Ovary (tissue), 9 donors: ENCODE measurements around the gene AFG3L2. TPM values are rescaled to one million over a fixed set of nuclear protein-coding genes. Genes with fewer than 3 reads are reported as not detected.

Experiments used
- DNase-seq, 5 donors: peaks; one replicate each; pipeline ENCODE4 v3.0.0-alpha.2; 2019 to 2020
- H3K27ac ChIP-seq, 2 donors: fragments of 200-600 bp; one replicate each; pipeline versions ENCODE4 v1.5.1 to v1.8.0; 2019 to 2022
- H3K27me3 ChIP-seq: fragments of 200-600 bp; one replicate; pipeline ENCODE4 v1.8.0; 2022
- H3K36me3 ChIP-seq: fragments of 200-600 bp; sonication (generic); one replicate; pipeline ENCODE4 v1.5.1; 2019
- H3K4me1 ChIP-seq: one replicate; pipeline ENCODE4 v1.8.1; 2013; ENCODE audit warnings: mild to moderate bottlenecking, moderate library complexity; ENCODE audit not compliant: insufficient read depth
- H3K4me3 ChIP-seq: fragments of 200-600 bp; sonication (generic); one replicate; pipeline ENCODE4 v1.5.1; 2017
- H3K9me3 ChIP-seq, 2 donors: fragments of 200-600 bp in 1 of 2; sonication (generic) in 1 of 2; one replicate each; pipeline versions ENCODE4 v1.5.1 to v1.8.1; 2013 to 2019; ENCODE audit warnings: mild to moderate bottlenecking in 1 of 2, moderate library complexity in 1 of 2
- CTCF ChIP-seq, 3 donors: fragments of 450-650 bp in 2 of 3; fragments of 200-600 bp in 1 of 3; IDR thresholded peaks; one replicate each; pipeline versions ENCODE4 v1.5.1 to v1.8.0; 2016 to 2022; ENCODE audit warnings: antibody characterized with exemption in 3 of 3, mild to moderate bottlenecking in 1 of 3
- EP300 ChIP-seq: sonication (generic); formaldehyde crosslinking; IDR thresholded peaks from one replicate; pipeline ENCODE4 v1.6.1; 2017; ENCODE audit warnings: antibody characterized with exemption
- POLR2A ChIP-seq: fragments of 450-650 bp; IDR thresholded peaks from one replicate; pipeline ENCODE4 v1.6.1; 2017; ENCODE audit warnings: antibody characterized with exemption, mild to moderate bottlenecking, moderate library complexity
- WGBS, 3 donors: extraction: QIAGEN DNeasy Blood & Tissue Kit in 1 of 3; methylation state at CpG; one replicate each; pipeline versions ENCODE4 v1.1.5 to v1.1.7; 2013 to 2017; 5-methylcytosine and 5-hydroxymethylcytosine counted together
- intact Hi-C, 4 donors: fragments of 100-400 bp; cut with DNase I; formaldehyde crosslinking; loops; one replicate each; pipeline versions ENCODE4 v1.11.0 to v1.15.1; 2022 to 2023
- polyA plus RNA-seq, 2 donors: library from polyadenylated mRNA; stranded (reverse); fragments of 200-250 nt in 1 of 2; fragments of 350-450 nt in 1 of 2; fragmentation: Illumina TruSeq in 1 of 2; extraction: RNeasy Lipid Tissue Mini Kit (QIAGEN cat#74804) in 1 of 2; gene quantifications; one replicate each; pipeline ENCODE4 v1.2.3, GENCODE V29; 2013 to 2014
- total RNA-seq, 7 donors: library from RNA; depleted of rRNA in 2 of 7; stranded (reverse); fragments of >200 nt in 2 of 7; fragmentation: NEBNext Ultra II Directional in 3 of 7; extraction: Animal tissue kit (Norgen Biotek cat#: 25700) in 3 of 7; gene quantifications; one replicate each; pipeline versions ENCODE4 v1.1.0 to v1.2.4, GENCODE V29; 2016 to 2023
- donor health status: DM: no; HTN: no; CAD: no; lungs with moderate emphysema.
- donor health status: DM: no; HTN: no; CAD: no.
- donor health status: Bipolar disorder and iron deficiency.
- donor health status: DM: yes; HTN: yes; CAD: no.
- donor health status: DM: no; HTN: no; CAD: no.
- donor health status: DM: yes; HTN: yes; CAD: no.

The AFG3L2 gene
- total and polyA plus RNA-seq, 9 donors = 28.3 to 42.5 (median 34.9) TPM

GRCh38 chr18:12317664-12318333 is 59.2 kb downstream of the AFG3L2 start:
- no peaks in the 10 kb centered on the region for H3K27me3 ChIP-seq
- 42 to 52% (median 45%) methylated on average over 6 of the region's 6 CpGs for WGBS, 3 donors
- H3K36me3 ChIP-seq = no peaks in the 10 kb centered on the region
- H3K27ac ChIP-seq = no peak overlapping the region
- H3K4me3 ChIP-seq = no peak overlapping the region
- TF ChIP-seq EP300 (no peak), CTCF (IDR thresholded peaks at IDR 0.05) (no peak), POLR2A (no peak)
- peak in 1 of 5 donors; percentile 57 for DNase-seq
- intact Hi-C loops = no loop called here
- H3K9me3 ChIP-seq = no peaks in the 10 kb centered on the region
- peaks cover 4% of the 10 kb centered on the region for H3K4me1 ChIP-seq

GRCh38 chr18:12315911-12316310 is 61.1 kb downstream of the AFG3L2 start:
- no peak overlapping the region for H3K4me3 ChIP-seq
- H3K36me3 ChIP-seq = no peaks in the 10 kb centered on the region
- intact Hi-C loops = no loop called here
- TF ChIP-seq POLR2A (no peak), EP300 (no peak), CTCF (IDR thresholded peaks at IDR 0.05) (no peak)
- peaks cover 4% of the 10 kb centered on the region for H3K4me1 ChIP-seq
- no peaks in the 10 kb centered on the region for H3K27me3 ChIP-seq
- no peak overlapping the region for H3K27ac ChIP-seq
- no peaks in the 10 kb centered on the region for H3K9me3 ChIP-seq
- no peak for DNase-seq
- WGBS, 3 donors = 41 to 58% (median 52%) methylated on average over 5 of the region's 5 CpGs

DNA sequence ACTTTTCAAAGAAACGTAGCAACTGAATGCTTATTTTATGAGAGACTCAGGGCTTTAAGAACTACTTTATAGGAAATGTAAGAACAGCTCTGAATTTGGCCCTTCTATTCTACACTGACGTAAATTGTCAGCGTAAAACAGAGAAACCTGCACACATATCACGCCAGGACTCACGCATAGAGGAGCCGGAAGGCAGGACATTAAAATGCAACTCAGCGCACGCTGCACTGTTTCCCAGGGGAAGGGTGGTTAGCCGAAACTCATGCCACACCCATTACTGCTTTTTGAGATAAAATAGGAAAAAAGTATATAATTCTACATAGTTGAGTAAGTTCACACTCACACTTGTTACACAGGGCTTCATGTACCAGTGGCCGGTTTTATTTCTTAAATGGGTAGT is 61.5 kb downstream of the AFG3L2 start:
- H3K36me3 ChIP-seq = no peaks in the 10 kb centered on the region
- WGBS, 3 donors = 48 to 83% (median 74%) methylated on average over 10 of the region's 10 CpGs
- H3K27ac ChIP-seq = no peak overlapping the region

GRCh38 chr18:12314591-12315305 is 62.3 kb downstream of the AFG3L2 start:
- DNase-seq = no peak
- TF ChIP-seq EP300 = no peak
- Histone ChIP-seq H3K4me1 (peaks cover 4% of the 10 kb centered on the region), H3K36me3 (no peaks in the 10 kb centered on the region), H3K9me3 (no peaks in the 10 kb centered on the region), H3K4me3 (no peak overlapping the region), H3K27ac (no peak overlapping the region), H3K27me3 (no peaks in the 10 kb centered on the region)
- intact Hi-C loops = no loop called here
- WGBS, 3 donors = 71 to 91% (median 81%) methylated on average over 1 of the region's 1 CpG

More for the DNA sequence above, 61.5 kb downstream of the AFG3L2 start:
- no peak overlapping the region for H3K4me3 ChIP-seq
- TF ChIP-seq CTCF (IDR thresholded peaks at IDR 0.05) (no peak), EP300 (no peak), POLR2A (no peak)
- no peak for DNase-seq
- H3K9me3 ChIP-seq = no peaks in the 10 kb centered on the region
- H3K4me1 ChIP-seq = peaks cover 4% of the 10 kb centered on the region
- intact Hi-C loops = no loop called here
- no peaks in the 10 kb centered on the region for H3K27me3 ChIP-seq
